Kidney (tissue), 14 donors: Measurements from ENCODE around the gene NCKAP5. TPM values are rescaled to one million over a fixed set of nuclear protein-coding genes. Genes with fewer than 3 reads are reported as not detected.

Experiments
- DNase-seq, 5 donors: peaks; one replicate each; pipeline ENCODE4 v3.0.0-alpha.2; 2013 to 2020
- FAIRE-seq: peaks from 2 replicates; lab custom pipeline; 2012; peaks lifted over from hg19 to GRCh38; lab: Jason Lieb, UNC
- H3K27ac ChIP-seq, 2 donors: one replicate each; pipeline ENCODE4 v1.7.0; 2013; ENCODE audit warnings: low read depth in 2 of 2, low read length in 2 of 2, inconsistent platforms in 1 of 2
- H3K27me3 ChIP-seq: one replicate; pipeline ENCODE4 v1.7.1; 2013; ENCODE audit warnings: low read length, inconsistent platforms; ENCODE audit not compliant: control insufficient read depth, insufficient read depth
- H3K36me3 ChIP-seq, 3 donors: one replicate each; pipeline versions ENCODE4 v1.7.0 to v1.7.1; 2013; ENCODE audit warnings: low read length in 3 of 3, control low read depth in 1 of 3, inconsistent platforms in 1 of 3; ENCODE audit not compliant: insufficient read depth in 3 of 3, control insufficient read depth in 2 of 3
- H3K4me1 ChIP-seq, 3 donors: one replicate each; pipeline versions ENCODE4 v1.7.0 to v1.7.1; 2013; ENCODE audit warnings: low read length in 3 of 3, inconsistent platforms in 1 of 3, low read depth in 1 of 3; ENCODE audit not compliant: control insufficient read depth in 2 of 3, insufficient read depth in 2 of 3
- H3K4me3 ChIP-seq, 3 donors: one replicate each; pipeline versions ENCODE4 v1.7.0 to v1.8.1; 2013; ENCODE audit warnings: low read length in 3 of 3, control low read depth in 1 of 3, inconsistent platforms in 1 of 3
- H3K9ac ChIP-seq, 3 donors: one replicate each; pipeline versions ENCODE4 v1.7.0 to v1.7.1; 2013; ENCODE audit warnings: low read length in 3 of 3, control low read depth in 1 of 3, inconsistent platforms in 1 of 3
- H3K9me3 ChIP-seq, 3 donors: one replicate each; pipeline versions ENCODE4 v1.7.0 to v1.7.1; 2013; ENCODE audit warnings: low read length in 3 of 3, control low read depth in 1 of 3, inconsistent platforms in 1 of 3; ENCODE audit not compliant: control insufficient read depth in 2 of 3, insufficient read depth in 1 of 3
- intact Hi-C: fragments of 100-400 bp; cut with DNase I; formaldehyde crosslinking; loops from one replicate; pipeline ENCODE4 v1.11.1; 2022
- polyA plus RNA-seq: library from polyadenylated mRNA; stranded (reverse); fragments of 350-450 nt; fragmentation: Illumina TruSeq; extraction: RNeasy Lipid Tissue Mini Kit (QIAGEN cat#74804); gene quantifications from one replicate; pipeline ENCODE4 v1.2.3, GENCODE V29; 2014; ENCODE audit warnings: low read depth, low replicate concordance; ENCODE audit not compliant: insufficient read depth
- total RNA-seq: library from RNA; stranded (reverse); fragmentation: NEBNext Ultra II Directional; extraction: Animal tissue kit (Norgen Biotek cat#: 25700); gene quantifications from one replicate; pipeline ENCODE4 v1.2.1, GENCODE V29; 2021
- TF ChIP-seq, protein P1 (sequence below): IDR thresholded peaks from 3 replicates; pipeline ENCODE4 v1.5.1; 2012; ENCODE audit warnings: mild to moderate bottlenecking, moderate library complexity, borderline replicate concordance; ENCODE audit not compliant: insufficient read depth; ENCODE audit errors: extremely low read depth
- donor health status: control.
- donor health status: control.
- donor health status: control.
- donor health status: control.
- donor health status: control.
- donor health status: DM: yes; HTN: yes; CAD: no.
- donor health status: Normal renal cell carcinoma (clear cell type).

The NCKAP5 gene
- total and polyA plus RNA-seq, 2 donors from 2014 or later, result 1.8 to 2.9 TPM

- Histone ChIP-seq H3K9me3 (no peaks in the 10 kb centered on the region), H3K27ac (no peak overlapping the region), H3K9ac (no peak overlapping the region), H3K4me3 (no peak overlapping the region), H3K4me1 (peaks cover 0 to 6% (median 0%) of the 10 kb centered on the region in 3 donors), H3K36me3 (no peaks in the 10 kb centered on the region), H3K27me3 (no peaks in the 10 kb centered on the region)
- no peak for FAIRE-seq
- intact Hi-C loops, result no loop called here
- TF ChIP-seq, protein P1, sequence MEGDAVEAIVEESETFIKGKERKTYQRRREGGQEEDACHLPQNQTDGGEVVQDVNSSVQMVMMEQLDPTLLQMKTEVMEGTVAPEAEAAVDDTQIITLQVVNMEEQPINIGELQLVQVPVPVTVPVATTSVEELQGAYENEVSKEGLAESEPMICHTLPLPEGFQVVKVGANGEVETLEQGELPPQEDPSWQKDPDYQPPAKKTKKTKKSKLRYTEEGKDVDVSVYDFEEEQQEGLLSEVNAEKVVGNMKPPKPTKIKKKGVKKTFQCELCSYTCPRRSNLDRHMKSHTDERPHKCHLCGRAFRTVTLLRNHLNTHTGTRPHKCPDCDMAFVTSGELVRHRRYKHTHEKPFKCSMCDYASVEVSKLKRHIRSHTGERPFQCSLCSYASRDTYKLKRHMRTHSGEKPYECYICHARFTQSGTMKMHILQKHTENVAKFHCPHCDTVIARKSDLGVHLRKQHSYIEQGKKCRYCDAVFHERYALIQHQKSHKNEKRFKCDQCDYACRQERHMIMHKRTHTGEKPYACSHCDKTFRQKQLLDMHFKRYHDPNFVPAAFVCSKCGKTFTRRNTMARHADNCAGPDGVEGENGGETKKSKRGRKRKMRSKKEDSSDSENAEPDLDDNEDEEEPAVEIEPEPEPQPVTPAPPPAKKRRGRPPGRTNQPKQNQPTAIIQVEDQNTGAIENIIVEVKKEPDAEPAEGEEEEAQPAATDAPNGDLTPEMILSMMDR, result no peak
- DNase-seq, result no peak
Observed at GRCh38 chr2:132773331-132773730, 794.9 kb downstream of the NCKAP5 start.

GRCh38 chr2:132772340-132772739 lies 795.9 kb downstream of the NCKAP5 start:
- H3K27me3 ChIP-seq, result no peaks in the 10 kb centered on the region
- FAIRE-seq, result no peak
- TF ChIP-seq, protein P1, result no peak

GRCh38 chr2:132766573-132766972 lies 801.7 kb downstream of the NCKAP5 start:
- intact Hi-C loops, result no loop called here
- no peak for DNase-seq
- Histone ChIP-seq H3K27ac (no peak overlapping the region), H3K36me3 (no peaks in the 10 kb centered on the region), H3K27me3 (no peaks in the 10 kb centered on the region), H3K4me1 (no peaks in the 10 kb centered on the region), H3K4me3 (no peak overlapping the region), H3K9ac (no peak overlapping the region), H3K9me3 (no peaks in the 10 kb centered on the region)
- no peak for FAIRE-seq
- TF ChIP-seq, protein P1, result no peak

More at GRCh38 chr2:132772340-132772739, 795.9 kb downstream of the NCKAP5 start:
- H3K4me1 ChIP-seq, result peaks cover 0 to 6% (median 0%) of the 10 kb centered on the region in 3 donors
- no peak for DNase-seq
- no peaks in the 10 kb centered on the region for H3K9me3 ChIP-seq
- H3K9ac ChIP-seq, result no peak overlapping the region
- no peak overlapping the region for H3K27ac ChIP-seq
- no peaks in the 10 kb centered on the region for H3K36me3 ChIP-seq
- H3K4me3 ChIP-seq, result no peak overlapping the region
- intact Hi-C loops, result no loop called here

GRCh38 chr2:132761437-132761836 lies 806.8 kb downstream of the NCKAP5 start:
- no peak for FAIRE-seq
- TF ChIP-seq, protein P1, result no peak

More at GRCh38 chr2:132761437-132761836, 806.8 kb downstream of the NCKAP5 start:
- H3K9ac ChIP-seq, result no peak overlapping the region
- H3K9me3 ChIP-seq, result no peaks in the 10 kb centered on the region
- no peak for DNase-seq
- no peak overlapping the region for H3K4me3 ChIP-seq
- H3K27me3 ChIP-seq, result no peaks in the 10 kb centered on the region
- H3K36me3 ChIP-seq, result no peaks in the 10 kb centered on the region
- no peak overlapping the region for H3K27ac ChIP-seq
- intact Hi-C loops, result no loop called here
- no peaks in the 10 kb centered on the region for H3K4me1 ChIP-seq
